ENCODE measurements around the gene NR2E3. TPM values are rescaled to one million over a fixed set of nuclear protein-coding genes. Genes with fewer than 3 reads are reported as not detected.

Gene NR2E3
- total and polyA plus RNA-seq, 4 donors, result 0.06 to 0.80 (median 0.30) TPM

GRCh38 chr15:71784719-71785118 is 25.6 kb upstream of the NR2E3 start:
- no peak overlapping the region for H3K4me3 ChIP-seq
- H3K9me3 ChIP-seq (ENCODE audit: control insufficient read depth in 4 of 4, insufficient read depth in 3 of 4, low read length in 3 of 4), result peaks cover 0 to 2% (median 0%) of the 10 kb centered on the region in 4 donors
- H3K4me1 ChIP-seq (ENCODE audit: control insufficient read depth in 5 of 5, insufficient read depth in 5 of 5, low read length in 5 of 5), result peaks cover 0 to 11% (median 0%) of the 10 kb centered on the region in 5 donors
- no peak for TF ChIP-seq CTCF (IDR thresholded peaks at IDR 0.05; ENCODE audit: control extremely low read depth, extremely low read depth)
- DNase-seq, result no peak
- no peak overlapping the region for H3K9ac ChIP-seq (ENCODE audit: insufficient read depth in 1 of 2, low read length in 2 of 2)
- ATAC-seq (ENCODE audit: insufficient read depth, low FRiP score), result no peak
- no peaks in the 10 kb centered on the region for H3K36me3 ChIP-seq (ENCODE audit: control insufficient read depth in 4 of 4, insufficient read depth in 4 of 4, low read length in 4 of 4)
- H3K27ac ChIP-seq (ENCODE audit: low read depth in 1 of 2, low read length in 1 of 2), result no peak overlapping the region
- WGBS, 2 donors, result 72 to 76% methylated on average over 6 of the region's 6 CpGs
- peaks cover 0 to 3% (median 0%) of the 10 kb centered on the region in 3 donors for H3K27me3 ChIP-seq (ENCODE audit: control insufficient read depth in 3 of 3, insufficient read depth in 3 of 3, low read length in 2 of 3)

- Histone ChIP-seq H3K4me1 (ENCODE audit: control insufficient read depth in 5 of 5, insufficient read depth in 5 of 5, low read length in 5 of 5) (no peaks in the 10 kb centered on the region), H3K27me3 (ENCODE audit: control insufficient read depth in 3 of 3, insufficient read depth in 3 of 3, low read length in 2 of 3) (peaks cover 0 to 3% (median 0%) of the 10 kb centered on the region in 3 donors), H3K27ac (ENCODE audit: low read depth in 1 of 2, low read length in 1 of 2) (no peak overlapping the region), H3K36me3 (ENCODE audit: control insufficient read depth in 4 of 4, insufficient read depth in 4 of 4, low read length in 4 of 4) (no peaks in the 10 kb centered on the region), H3K9ac (ENCODE audit: insufficient read depth in 1 of 2, low read length in 2 of 2) (no peak overlapping the region), H3K4me3 (no peak overlapping the region), H3K9me3 (ENCODE audit: control insufficient read depth in 4 of 4, insufficient read depth in 3 of 4, low read length in 3 of 4) (peaks cover 0 to 2% (median 0%) of the 10 kb centered on the region in 4 donors)
- TF ChIP-seq CTCF (IDR thresholded peaks at IDR 0.05; ENCODE audit: control extremely low read depth, extremely low read depth), result no peak
- 87 to 92% methylated on average over 2 of the region's 2 CpGs for WGBS, 2 donors
- DNase-seq (no peak), ATAC-seq (ENCODE audit: insufficient read depth, low FRiP score) (no peak)
These were observed 24.4 kb upstream of the NR2E3 start for GRCh38 chr15:71785996-71786395.

GRCh38 chr15:71786673-71787072 is 23.7 kb upstream of the NR2E3 start:
- no peak overlapping the region for H3K27ac ChIP-seq (ENCODE audit: low read depth in 1 of 2, low read length in 1 of 2)
- H3K36me3 ChIP-seq (ENCODE audit: control insufficient read depth in 4 of 4, insufficient read depth in 4 of 4, low read length in 4 of 4), result no peaks in the 10 kb centered on the region
- TF ChIP-seq CTCF (IDR thresholded peaks at IDR 0.05; ENCODE audit: control extremely low read depth, extremely low read depth), result no peak
- no peak overlapping the region for H3K4me3 ChIP-seq
- H3K4me1 ChIP-seq (ENCODE audit: control insufficient read depth in 5 of 5, insufficient read depth in 5 of 5, low read length in 5 of 5), result no peaks in the 10 kb centered on the region
- no peak overlapping the region for H3K9ac ChIP-seq (ENCODE audit: insufficient read depth in 1 of 2, low read length in 2 of 2)
- peaks cover 0 to 2% (median 0%) of the 10 kb centered on the region in 4 donors for H3K9me3 ChIP-seq (ENCODE audit: control insufficient read depth in 4 of 4, insufficient read depth in 3 of 4, low read length in 3 of 4)
- 79 to 83% methylated on average over 7 of the region's 7 CpGs for WGBS, 2 donors
- peaks cover 0 to 3% (median 0%) of the 10 kb centered on the region in 3 donors for H3K27me3 ChIP-seq (ENCODE audit: control insufficient read depth in 3 of 3, insufficient read depth in 3 of 3, low read length in 2 of 3)
- ATAC-seq (ENCODE audit: insufficient read depth, low FRiP score), result no peak
- no peak for DNase-seq

Data from lung (tissue), 12 donors.